SW 1271 (cell line): ENCODE data around the gene DPP6.
"Not testable (repeated sequence)": the region's sequence is repeated elsewhere in the genome, so short reads cannot be mapped to it uniquely, and the experiment has no call there.

Experiments
- DNase-seq, 2 experiments: peaks; one replicate each; lab custom pipeline; 2025; lab: John Stamatoyannopoulos, UW

The DPP6 gene

GRCh38 chr7:154051643-154052529, at the start of gene DPP6:
Gene DPP6, plus strand, starts transcription at chr7:154052398.
- not testable (repeated sequence) for DNase-seq

- DNase-seq = not testable (repeated sequence)
These were observed 42.7 kb upstream of the DPP6 start for GRCh38 chr7:154009423-154009911.

GRCh38 chr7:154010726-154011568, 41.3 kb upstream of the DPP6 start:
- DNase-seq = not testable (repeated sequence)

GRCh38 chr7:154012800-154013199, 39.4 kb upstream of the DPP6 start:
- DNase-seq = not testable (repeated sequence)

- DNase-seq = not testable (repeated sequence)
These were observed 36.6 kb upstream of the DPP6 start for GRCh38 chr7:154015636-154016035.

GRCh38 chr7:154018354-154018753, 33.8 kb upstream of the DPP6 start:
- not testable (repeated sequence) for DNase-seq

- not testable (repeated sequence) for DNase-seq
These were observed 24.4 kb upstream of the DPP6 start for GRCh38 chr7:154027805-154028204.

GRCh38 chr7:154030476-154031080, 21.6 kb upstream of the DPP6 start:
- not testable (repeated sequence) for DNase-seq

GRCh38 chr7:154039466-154040165, 12.6 kb upstream of the DPP6 start:
- not testable (repeated sequence) for DNase-seq

- DNase-seq = not testable (repeated sequence)
These were observed 1.8 kb upstream of the DPP6 start for GRCh38 chr7:154050394-154050793.

- not testable (repeated sequence) for DNase-seq
These were observed 1.1 kb upstream of the DPP6 start for GRCh38 chr7:154051006-154051642.

- not testable (repeated sequence) for DNase-seq
These were observed 493 bp downstream of the DPP6 start for GRCh38 chr7:154052530-154053252.

GRCh38 chr7:154053466-154054312, 1.5 kb downstream of the DPP6 start:
- not testable (repeated sequence) for DNase-seq

- DNase-seq = not testable (repeated sequence)
These were observed 2.5 kb downstream of the DPP6 start for GRCh38 chr7:154054664-154055063.

- DNase-seq = not testable (repeated sequence)
These were observed 3.4 kb downstream of the DPP6 start for GRCh38 chr7:154055491-154056106.

- DNase-seq = not testable (repeated sequence)
These were observed 6.6 kb downstream of the DPP6 start for GRCh38 chr7:154058783-154059182.

GRCh38 chr7:154060551-154060950, 8.4 kb downstream of the DPP6 start:
- not testable (repeated sequence) for DNase-seq

- DNase-seq = peak in 1 of 2 experiments; percentile 4
These were observed 19.6 kb downstream of the DPP6 start for GRCh38 chr7:154071833-154072232.
